Mesenteric fat pad (tissue), 1 donor: ENCODE results near the gene CD300H. TPM values are rescaled to one million over a fixed set of nuclear protein-coding genes. Genes with fewer than 3 reads are reported as not detected.
"Not testable (repeated sequence)": the region's sequence is repeated elsewhere in the genome, so short reads cannot be mapped to it uniquely, and the experiment has no call there.

Source experiments
- DNase-seq: peaks from one replicate; pipeline ENCODE4 v3.0.0-alpha.2; 2020; ENCODE audit warnings: low spot score
- total RNA-seq: library from RNA; stranded (reverse); fragmentation: NEBNext Ultra II Directional; extraction: Animal tissue kit (Norgen Biotek cat#: 25700); gene quantifications from one replicate; pipeline ENCODE4 v1.2.1, GENCODE V29; 2021
- donor health status: DM: yes; HTN: yes; CAD: no.

CD300H gene
- total RNA-seq, 1 donor from 2014 or later: not detected

- DNase-seq: peak; percentile 22
Observed at GRCh38 chr17:74585711-74586110, 18.4 kb upstream of the CD300H start.

- peak; percentile 41 for DNase-seq
Observed at GRCh38 chr17:74584292-74585060, 17.2 kb upstream of the CD300H start.

- no peak for DNase-seq
Observed at GRCh38 chr17:74582633-74583032, 15.3 kb upstream of the CD300H start.

GRCh38 chr17:74579900-74580299 lies 12.6 kb upstream of the CD300H start:
- no peak for DNase-seq

- no peak for DNase-seq
Observed at GRCh38 chr17:74578979-74579378, 11.7 kb upstream of the CD300H start.

GRCh38 chr17:74574489-74575142 lies 7.3 kb upstream of the CD300H start:
- DNase-seq: no peak

- DNase-seq: not testable (repeated sequence)
Observed at GRCh38 chr17:74573635-74574034, 6.3 kb upstream of the CD300H start.

- no peak for DNase-seq
Observed at GRCh38 chr17:74573169-74573568, 5.9 kb upstream of the CD300H start.

GRCh38 chr17:74571621-74572270 lies 4.4 kb upstream of the CD300H start:
- DNase-seq: no peak

GRCh38 chr17:74569020-74570003 lies 2.0 kb upstream of the CD300H start:
- no peak for DNase-seq

GRCh38 chr17:74568106-74568873 lies 981 bp upstream of the CD300H start:
- no peak for DNase-seq

- no peak for DNase-seq
Observed at GRCh38 chr17:74566132-74566753, 1.1 kb downstream of the CD300H start.

- DNase-seq: no peak
Observed at GRCh38 chr17:74565126-74565525, 2.2 kb downstream of the CD300H start.

GRCh38 chr17:74563358-74563757 lies 4.0 kb downstream of the CD300H start:
- DNase-seq: no peak

- no peak for DNase-seq
Observed at GRCh38 chr17:74561586-74561985, 5.7 kb downstream of the CD300H start.

- no peak for DNase-seq
Observed at GRCh38 chr17:74558882-74559519, 8.3 kb downstream of the CD300H start.

GRCh38 chr17:74558402-74558801 lies 8.9 kb downstream of the CD300H start:
- DNase-seq: not testable (repeated sequence)

GRCh38 chr17:74555427-74555940 lies 11.8 kb downstream of the CD300H start:
- DNase-seq: no peak

- no peak for DNase-seq
Observed at GRCh38 chr17:74554909-74555308, 12.4 kb downstream of the CD300H start.
